CD4-positive, alpha-beta T cell (primary cell): ENCODE data around the gene TIRAP. TPM values are rescaled to one million over a fixed set of nuclear protein-coding genes. Genes with fewer than 3 reads are reported as not detected.

ENCODE experiments used
- ATAC-seq: fragments of 200-7000 bp; cut with Tn5 transposase; one replicate; pipeline ENCODE4 v1.10.0; 2022; ENCODE audit warnings: mild to moderate bottlenecking; ENCODE audit not compliant: poor library complexity
- CTCF ChIA-PET: fragments of 350-600 bp; sonication (Branson Sonifier 250); formaldehyde crosslinking; loops from one replicate; lab custom pipeline; 2021; ENCODE audit warnings: antibody characterized with exemption, inconsistent platforms; lab: Charles Lee
- POLR2A ChIA-PET: fragments of 350-600 bp; sonication (Branson Sonifier 250); formaldehyde crosslinking; loops from one replicate; lab custom pipeline; 2021; ENCODE audit warnings: antibody characterized with exemption, inconsistent platforms; lab: Charles Lee
- DNase-seq, 14 experiments: peaks; one replicate each; pipeline ENCODE4 v3.0.0-alpha.2; 2013 to 2020; ENCODE audit warnings: mixed read lengths in 2 of 14
- H3K27ac ChIP-seq, 2 donors: one replicate each; pipeline versions ENCODE4 v1.5.1 to v1.7.0; 2013; ENCODE audit warnings: low read length in 2 of 2, low read depth in 1 of 2, mild to moderate bottlenecking in 1 of 2
- H3K27me3 ChIP-seq, 2 experiments: 1 replicate in 1 of 2; 2 replicates in 1 of 2; pipeline versions ENCODE4 v1.6.1 to v1.7.0; 2013; ENCODE audit warnings: low read length in 2 of 2, control low read depth in 1 of 2, mild to moderate bottlenecking in 1 of 2, moderate library complexity in 1 of 2; ENCODE audit not compliant: insufficient read depth in 2 of 2, control insufficient read depth in 1 of 2
- H3K36me3 ChIP-seq: one replicate; pipeline ENCODE4 v1.6.1; 2013; ENCODE audit warnings: low read length, control low read depth; ENCODE audit not compliant: insufficient read depth
- H3K4me1 ChIP-seq: one replicate; pipeline ENCODE4 v1.6.1; 2013; ENCODE audit warnings: low read length, control low read depth; ENCODE audit not compliant: insufficient read depth
- H3K4me3 ChIP-seq: one replicate; pipeline ENCODE4 v1.5.1; 2013; ENCODE audit warnings: mild to moderate bottlenecking, low read length, moderate library complexity
- H3K9me3 ChIP-seq, 2 experiments: 1 replicate in 1 of 2; 2 replicates in 1 of 2; pipeline versions ENCODE4 v1.6.1 to v1.7.0; 2013; ENCODE audit warnings: low read length in 2 of 2, mild to moderate bottlenecking in 2 of 2, control low read depth in 1 of 2, moderate library complexity in 1 of 2; ENCODE audit not compliant: control insufficient read depth in 1 of 2, insufficient read depth in 1 of 2
- H3K27ac Mint-ChIP-seq: one replicate; pipeline ENCODE4 v1.8.0; 2020; ENCODE audit warnings: mixed read lengths
- H3K27me3 Mint-ChIP-seq: one replicate; pipeline ENCODE4 v1.8.0; 2021; ENCODE audit warnings: mixed read lengths
- H3K36me3 Mint-ChIP-seq: one replicate; pipeline ENCODE4 v1.8.0; 2021; ENCODE audit warnings: low read depth, mixed read lengths
- H3K4me1 Mint-ChIP-seq: one replicate; pipeline ENCODE4 v1.8.0; 2021; ENCODE audit warnings: low read depth, mixed read lengths
- H3K4me3 Mint-ChIP-seq: one replicate; pipeline ENCODE4 v1.8.0; 2020; ENCODE audit warnings: mild to moderate bottlenecking, mixed read lengths
- H3K9me3 Mint-ChIP-seq: one replicate; pipeline ENCODE4 v1.8.0; 2020; ENCODE audit warnings: mixed read lengths
- CTCF ChIP-seq: fragments of 200-600 bp; IDR thresholded peaks from one replicate; pipeline ENCODE4 v1.8.0; 2022; ENCODE audit warnings: antibody characterized with exemption, mild to moderate bottlenecking
- intact Hi-C, 2 experiments: fragments of 100-400 bp; cut with DNase I in 1 of 2; cut with micrococcal nuclease in 1 of 2; formaldehyde crosslinking; loops; one replicate each; pipeline versions ENCODE4 v1.15.1 to v1.9.0; 2023 to 2025; cut with DNase I, micrococcal nuclease
- total RNA-seq, 174 experiments: library from RNA in 2 of 174; stranded (reverse) in 2 of 174; gene quantifications; one replicate each; pipeline ENCODE4 v1.2.3 and lab custom pipeline; 2021 to 2026

The TIRAP gene
- total RNA-seq, 2 experiments from 2014 or later = 7.7 to 7.9 TPM

GRCh38 chr11:126341760-126342161 is 58.9 kb downstream of the TIRAP start:
- no peak for ATAC-seq

DNA sequence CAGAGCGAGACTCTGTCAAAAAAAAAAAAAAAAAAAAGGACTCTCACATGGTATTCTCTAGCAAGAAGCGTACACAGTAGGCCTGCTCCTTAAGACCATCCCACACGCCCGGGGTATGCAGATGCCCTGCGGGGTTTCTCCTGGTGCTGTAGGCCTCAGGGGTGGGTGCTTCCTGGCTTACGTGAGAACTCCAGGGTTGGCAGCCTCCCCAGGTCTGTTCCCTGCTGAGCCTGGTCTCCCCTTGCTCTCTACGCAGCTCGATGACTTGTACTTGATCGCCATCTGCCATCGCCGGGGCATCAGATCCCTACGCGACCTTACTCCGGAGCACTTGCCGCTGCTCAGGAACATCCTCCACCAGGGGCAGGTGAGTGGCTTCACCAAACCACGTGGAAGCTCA is 60.2 kb downstream of the TIRAP start:
- H3K27me3 Mint-ChIP-seq = no peaks in the 10 kb centered on the region
- no peaks in the 10 kb centered on the region for H3K9me3 Mint-ChIP-seq
- no peak overlapping the region for H3K27ac Mint-ChIP-seq
- ChIA-PET POLR2A (no interaction called here), CTCF (interaction anchor here (0.7 kb wide), 1 partner anchor 1682 kb away, joined by 3 read pairs; no protein-coding TSS in a partner anchor)
- H3K4me3 Mint-ChIP-seq = no peak overlapping the region
- no peak for DNase-seq
- no peak for ATAC-seq
- intact Hi-C loops = no loop called here
- Histone ChIP-seq H3K27me3 (no peaks in the 10 kb centered on the region), H3K27ac (no peak overlapping the region), H3K4me3 (no peak overlapping the region), H3K9me3 (no peaks in the 10 kb centered on the region), H3K36me3 (peaks cover 74% of the 10 kb centered on the region), H3K4me1 (no peaks in the 10 kb centered on the region)
- peaks cover 70% of the 10 kb centered on the region for H3K36me3 Mint-ChIP-seq
- no peak for TF ChIP-seq CTCF
- H3K4me1 Mint-ChIP-seq = no peaks in the 10 kb centered on the region

More at GRCh38 chr11:126341760-126342161, 58.9 kb downstream of the TIRAP start:
- H3K4me1 ChIP-seq = peaks cover under 1% of the 10 kb centered on the region
- no peaks in the 10 kb centered on the region for H3K27me3 Mint-ChIP-seq
- no peak overlapping the region for H3K27ac Mint-ChIP-seq
- H3K27me3 ChIP-seq = no peaks in the 10 kb centered on the region
- peaks cover 80% of the 10 kb centered on the region for H3K36me3 ChIP-seq
- H3K4me3 Mint-ChIP-seq = no peak overlapping the region
- H3K27ac ChIP-seq = no peak overlapping the region
- no peak for DNase-seq
- CTCF ChIA-PET = no interaction called here
- H3K36me3 Mint-ChIP-seq = peaks cover 74% of the 10 kb centered on the region
- no peaks in the 10 kb centered on the region for H3K4me1 Mint-ChIP-seq
- H3K9me3 Mint-ChIP-seq = no peaks in the 10 kb centered on the region
- no peaks in the 10 kb centered on the region for H3K9me3 ChIP-seq
- no peak overlapping the region for H3K4me3 ChIP-seq
- POLR2A ChIA-PET = no interaction called here
- no peak for TF ChIP-seq CTCF
- intact Hi-C loops = no loop called here

Other genes starting within 250 kb of the TIRAP start
- 1 to 10 TPM; 1.9 to 2.7 TPM for gene CDON, start 220.2 kb upstream of the TIRAP start, total RNA-seq
- 10 to 100 TPM; 33.1 to 37.6 TPM for gene RPUSD4, start 71.4 kb upstream of the TIRAP start, total RNA-seq
- gene FAM118B, start 71.3 kb upstream of the TIRAP start, total RNA-seq = 1 to 10 TPM; 1.0 to 1.8 TPM
- 100 to 1,000 TPM; 198 to 206 TPM for gene SRPRA, start 14.2 kb upstream of the TIRAP start, total RNA-seq
- 10 to 100 TPM; 25.3 to 29.0 TPM for gene FOXRED1, start 13.9 kb upstream of the TIRAP start, total RNA-seq
- 1 to 10 TPM; 6.2 to 6.3 TPM for gene DCPS, start 21.0 kb downstream of the TIRAP start, total RNA-seq
- gene ST3GAL4, start 72.6 kb downstream of the TIRAP start, total RNA-seq = 1 to 10 TPM; 1.6 TPM